NCI-H146 treated with DMSO at 0.1 percent for 48 hours (cell line): ENCODE measurements around the gene RASSF5.

Experiments used
- DNase-seq: peaks from one replicate; lab custom pipeline; 2025; ENCODE audit not compliant: unreplicated experiment; lab: John Stamatoyannopoulos, UW

RASSF5 gene, protein sequence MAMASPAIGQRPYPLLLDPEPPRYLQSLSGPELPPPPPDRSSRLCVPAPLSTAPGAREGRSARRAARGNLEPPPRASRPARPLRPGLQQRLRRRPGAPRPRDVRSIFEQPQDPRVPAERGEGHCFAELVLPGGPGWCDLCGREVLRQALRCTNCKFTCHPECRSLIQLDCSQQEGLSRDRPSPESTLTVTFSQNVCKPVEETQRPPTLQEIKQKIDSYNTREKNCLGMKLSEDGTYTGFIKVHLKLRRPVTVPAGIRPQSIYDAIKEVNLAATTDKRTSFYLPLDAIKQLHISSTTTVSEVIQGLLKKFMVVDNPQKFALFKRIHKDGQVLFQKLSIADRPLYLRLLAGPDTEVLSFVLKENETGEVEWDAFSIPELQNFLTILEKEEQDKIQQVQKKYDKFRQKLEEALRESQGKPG

DNA sequence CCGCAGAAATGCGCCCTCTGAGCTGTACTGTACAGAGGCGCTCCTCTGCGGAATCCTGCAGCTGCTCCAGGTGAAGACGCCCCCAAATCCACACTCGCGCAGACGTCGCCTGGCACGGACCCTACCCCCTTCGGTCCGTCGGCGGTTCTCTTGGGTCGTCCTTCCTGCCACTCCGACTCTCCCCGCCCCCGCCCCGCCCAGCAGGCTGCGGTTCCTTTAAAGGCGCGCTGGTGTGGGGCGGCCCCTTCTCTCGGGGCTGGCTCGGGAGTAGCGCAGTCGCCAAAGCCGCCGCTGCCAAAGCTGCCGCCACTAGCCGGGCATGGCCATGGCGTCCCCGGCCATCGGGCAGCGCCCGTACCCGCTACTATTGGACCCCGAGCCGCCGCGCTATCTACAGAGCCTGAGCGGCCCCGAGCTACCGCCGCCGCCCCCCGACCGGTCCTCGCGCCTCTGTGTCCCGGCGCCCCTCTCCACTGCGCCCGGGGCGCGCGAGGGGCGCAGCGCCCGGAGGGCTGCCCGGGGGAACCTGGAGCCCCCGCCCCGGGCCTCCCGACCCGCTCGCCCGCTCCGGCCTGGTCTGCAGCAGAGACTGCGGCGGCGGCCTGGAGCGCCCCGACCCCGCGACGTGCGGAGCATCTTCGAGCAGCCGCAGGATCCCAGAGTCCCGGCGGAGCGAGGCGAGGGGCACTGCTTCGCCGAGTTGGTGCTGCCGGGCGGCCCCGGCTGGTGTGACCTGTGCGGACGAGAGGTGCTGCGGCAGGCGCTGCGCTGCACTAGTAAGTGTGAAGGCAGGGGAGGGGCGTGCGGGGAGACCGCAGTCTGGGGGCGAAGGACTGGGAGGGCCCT lies at the start of gene RASSF5:
RASSF5 (plus strand) TSS at position 248 of the 846 bp plus-strand sequence; CDS start at position 320, 72 bp downstream.
- DNase-seq, result peak; percentile 31

DNA sequence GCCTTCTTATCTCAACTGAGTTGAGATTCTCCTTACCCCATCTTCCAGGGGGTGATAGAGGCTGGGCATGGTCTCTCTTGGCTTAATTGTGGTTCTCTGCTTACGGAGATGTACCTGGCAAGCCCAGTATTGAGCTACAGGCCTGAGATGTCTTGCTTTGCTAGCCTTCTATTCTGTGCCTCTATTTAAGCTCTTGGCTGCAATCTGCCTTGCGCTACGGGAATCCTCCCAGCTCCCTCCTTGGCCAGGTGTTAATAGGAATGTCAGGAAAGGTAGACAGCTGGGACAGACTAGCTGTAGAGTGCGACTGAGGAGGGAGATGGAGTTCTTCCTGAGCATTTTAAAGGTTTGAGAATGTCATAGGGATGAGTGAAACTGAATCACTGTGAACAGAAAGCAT lies 47.6 kb upstream of the RASSF5 start:
- DNase-seq, result no peak

DNA sequence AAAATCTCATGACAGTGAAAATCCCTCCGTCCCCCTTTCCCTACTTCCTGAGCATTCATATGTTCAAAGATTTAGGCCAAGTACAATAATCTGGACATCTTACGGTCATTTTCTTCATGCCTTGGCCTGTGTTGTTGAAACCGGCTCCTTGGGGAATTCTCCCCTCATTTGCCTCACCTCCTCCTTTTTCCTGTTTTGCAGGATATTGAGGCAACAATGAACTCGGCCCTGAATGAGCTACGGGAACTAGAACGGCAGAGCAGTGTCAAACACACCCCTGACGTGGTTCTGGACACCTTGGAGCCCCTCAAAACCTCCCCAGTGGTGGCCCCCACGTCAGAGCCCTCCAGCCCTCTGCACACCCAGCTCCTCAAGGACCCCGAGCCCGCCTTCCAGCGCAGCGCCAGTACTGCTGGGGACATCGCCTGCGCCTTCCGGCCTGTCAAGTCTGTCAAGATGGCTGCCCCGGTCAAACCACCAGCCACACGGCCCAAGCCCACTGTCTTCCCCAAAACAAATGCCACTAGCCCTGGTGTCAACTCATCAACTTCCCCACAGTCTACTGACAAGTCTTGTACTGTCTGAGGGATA lies 46.4 kb upstream of the RASSF5 start:
- DNase-seq, result no peak

DNA sequence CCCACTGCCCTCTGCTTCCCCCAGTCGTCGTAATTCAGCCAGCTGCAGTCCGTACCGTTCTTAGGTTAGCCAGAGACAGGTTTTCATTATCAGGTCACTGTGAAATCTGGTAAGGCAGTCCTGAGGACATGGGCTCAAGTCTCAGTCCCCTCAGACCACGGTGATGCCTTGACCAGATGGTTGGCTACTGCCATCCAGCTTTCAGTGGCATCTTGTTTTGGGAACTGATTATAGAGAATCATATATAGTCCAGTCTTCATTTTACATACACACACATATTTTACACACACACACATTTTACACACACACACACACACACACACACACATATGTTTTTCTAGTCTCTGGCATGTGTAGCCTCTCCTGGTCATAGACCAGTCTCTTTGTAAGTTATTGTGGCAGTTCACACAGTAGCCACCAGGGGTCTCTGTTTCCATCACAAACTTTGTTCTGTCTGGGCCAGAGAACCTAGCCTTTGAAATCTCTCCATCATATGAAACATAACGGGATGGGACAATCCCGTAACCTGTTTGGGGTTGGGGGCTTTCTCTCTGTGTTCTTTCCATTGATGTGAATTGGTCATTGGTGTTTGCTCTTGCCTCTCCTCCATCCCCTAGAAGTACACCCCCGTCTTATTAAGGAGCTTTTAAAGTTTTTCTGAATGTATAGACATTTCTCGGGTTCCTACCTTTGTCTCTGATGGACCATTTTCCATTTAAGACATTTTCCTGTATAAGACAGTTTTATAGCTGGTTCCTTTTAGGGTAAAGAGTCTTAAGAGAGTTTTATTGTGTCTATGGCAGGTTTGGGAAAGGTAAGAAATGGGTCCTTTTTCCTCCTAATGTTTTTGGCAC lies 45.5 kb upstream of the RASSF5 start:
- DNase-seq, result peak; percentile 22

DNA sequence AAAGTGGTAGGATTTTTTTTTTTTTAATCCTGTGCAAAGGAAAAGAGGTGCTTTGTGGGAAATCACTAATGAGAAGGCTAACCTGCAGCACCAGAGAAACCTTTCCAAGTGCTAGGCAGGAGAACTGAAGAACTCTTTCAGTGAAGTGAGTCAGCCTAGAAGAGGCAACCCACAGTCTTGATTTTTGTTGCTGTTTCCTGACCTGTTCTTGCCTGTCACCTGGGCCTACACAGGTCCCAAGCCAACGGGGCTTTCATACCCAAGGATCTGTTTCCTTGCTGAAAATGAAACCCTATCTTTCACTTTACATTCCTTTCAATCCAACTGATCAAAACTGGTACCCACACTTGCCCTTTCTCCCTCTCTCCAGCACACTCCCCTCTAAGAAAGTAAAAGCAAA lies 44.2 kb upstream of the RASSF5 start:
- no peak for DNase-seq

DNA sequence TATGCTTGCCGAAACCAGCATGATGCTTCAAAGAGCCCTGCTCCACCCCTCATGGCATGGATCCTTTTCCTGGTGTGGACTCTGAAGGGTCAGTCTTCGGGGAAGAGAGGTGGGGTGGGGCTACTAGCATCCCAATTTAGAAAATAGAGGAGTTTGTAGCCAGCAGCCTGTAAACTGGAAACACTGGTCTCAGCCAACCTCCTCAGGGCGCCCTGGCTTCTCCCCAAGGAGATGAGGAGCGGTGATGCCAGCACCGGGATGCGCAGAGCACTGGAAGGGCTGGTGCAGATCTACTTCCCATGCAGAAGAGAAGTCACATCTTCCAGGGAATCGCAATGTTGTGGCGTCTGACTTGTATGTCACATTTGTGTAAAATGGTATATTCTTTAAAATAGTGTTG lies 43.4 kb upstream of the RASSF5 start:
- DNase-seq, result no peak

DNA sequence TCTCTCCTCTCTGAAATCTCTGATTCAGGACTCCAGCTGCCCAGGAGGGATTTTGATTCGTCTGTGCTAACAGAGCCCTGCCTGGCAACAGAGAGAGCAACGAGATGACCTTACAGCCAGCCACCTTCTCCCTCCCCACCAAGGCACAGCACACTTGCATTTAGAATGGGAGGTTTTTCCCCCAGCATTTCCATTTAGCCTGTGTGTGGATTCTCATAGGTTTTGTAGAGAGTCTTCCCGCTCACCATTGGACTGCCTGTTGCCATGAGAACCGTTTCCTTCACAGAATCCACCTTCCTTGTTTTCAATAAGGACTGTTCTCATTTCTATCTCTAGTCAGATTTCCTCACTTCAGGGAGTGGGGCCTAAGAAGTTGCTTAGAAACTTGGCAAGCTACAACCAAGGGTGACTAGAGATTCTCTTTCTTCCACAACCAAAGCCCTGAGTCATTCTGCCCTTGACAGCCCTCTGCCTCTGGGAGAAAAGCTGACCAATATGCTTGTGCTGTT lies 42.8 kb upstream of the RASSF5 start:
- DNase-seq, result no peak

DNA sequence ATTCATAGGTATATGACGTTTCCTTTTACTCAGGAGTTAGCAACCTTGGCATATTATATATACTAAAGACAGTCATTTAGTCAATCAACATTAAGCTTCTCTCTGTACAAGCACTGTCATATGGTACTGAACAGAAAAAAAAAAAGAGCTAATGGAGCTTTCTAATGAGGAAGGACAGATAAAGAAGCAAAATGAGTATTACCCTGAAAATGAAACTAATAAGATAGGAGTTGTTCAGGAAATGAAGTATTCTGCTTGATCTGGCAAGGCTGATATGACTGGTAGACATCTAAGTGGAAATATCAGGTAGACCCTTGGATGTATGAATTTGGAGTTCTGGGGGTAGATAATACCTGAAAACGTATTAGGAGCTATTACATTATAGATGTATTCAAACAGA lies 41.4 kb upstream of the RASSF5 start:
- no peak for DNase-seq

DNA sequence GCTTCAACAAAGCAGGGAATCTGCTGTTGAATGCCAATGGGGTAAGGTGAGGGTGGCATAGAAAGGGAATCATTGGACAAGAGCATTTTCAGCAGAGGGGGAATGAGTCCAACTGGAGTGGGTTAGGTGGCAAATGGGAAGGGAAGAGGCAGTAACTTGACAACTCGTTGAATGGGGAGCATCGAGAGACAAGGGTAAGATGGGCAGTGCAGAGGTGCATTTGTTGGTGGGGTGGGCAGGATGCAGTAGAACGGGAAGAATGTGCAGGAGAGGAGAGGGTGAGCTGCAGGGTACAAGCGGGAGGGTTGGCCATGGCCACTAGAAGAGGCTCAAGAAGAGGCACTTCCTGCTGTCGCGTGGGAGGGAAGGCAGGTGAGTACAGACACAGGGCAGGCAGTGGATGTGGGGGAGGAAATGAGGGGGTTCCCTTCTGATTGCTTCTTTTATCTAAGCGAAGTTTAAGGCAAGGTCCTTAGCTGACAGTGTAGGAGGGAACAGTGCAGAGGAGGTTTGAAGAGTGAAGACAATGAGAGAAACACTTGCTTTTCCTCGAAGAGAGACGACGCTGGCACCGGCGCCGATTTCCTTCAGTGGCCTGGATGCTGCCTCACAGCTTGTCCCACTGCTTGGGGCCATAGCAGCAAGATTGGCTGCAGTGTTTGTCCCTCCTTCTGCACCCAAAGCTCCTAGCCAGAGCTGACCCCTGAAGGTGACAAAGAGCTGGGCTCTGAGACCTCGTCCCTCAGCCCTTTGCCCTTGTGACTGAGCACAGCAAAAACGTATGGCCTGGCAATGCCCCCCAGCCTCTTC lies 40.3 kb upstream of the RASSF5 start:
- DNase-seq, result no peak

DNA sequence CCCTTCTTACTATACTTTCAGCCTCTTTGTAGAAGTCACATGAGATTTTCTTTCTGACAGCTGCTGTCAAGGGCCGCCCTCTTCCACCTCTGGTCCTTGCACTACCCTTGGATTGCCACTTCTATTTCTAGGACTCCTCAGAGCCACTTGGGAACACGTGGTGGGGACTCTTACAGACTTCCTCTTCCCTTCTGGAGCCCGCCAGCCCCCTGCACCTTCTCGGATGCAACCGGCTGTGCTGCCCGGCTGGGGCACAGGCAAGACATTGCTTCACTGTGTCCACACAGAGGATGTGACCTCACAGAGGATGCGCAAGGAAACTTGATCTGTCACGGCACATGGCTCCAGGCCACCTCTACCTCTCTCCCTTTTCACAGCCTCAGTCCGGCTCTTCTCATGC lies 39.4 kb upstream of the RASSF5 start:
- no peak for DNase-seq

DNA sequence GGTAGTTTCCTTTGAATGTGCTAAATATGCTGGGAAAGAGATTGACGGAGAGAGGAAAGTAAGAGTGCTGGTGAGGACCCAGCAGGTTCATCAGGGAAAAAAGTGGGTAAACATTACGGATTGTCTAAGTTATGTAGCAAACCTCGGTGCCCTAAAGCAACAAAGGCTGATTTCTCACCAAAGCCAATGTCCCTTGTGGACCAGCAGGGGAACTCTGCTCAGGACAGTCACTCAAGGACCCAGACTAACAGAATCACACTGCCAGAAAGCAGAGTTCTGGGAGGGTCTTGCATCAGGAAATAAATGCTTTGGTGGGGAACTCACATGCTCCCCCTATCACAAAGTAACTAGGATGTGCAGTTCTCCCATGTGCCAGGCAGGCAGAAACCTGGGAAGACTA lies 38.8 kb upstream of the RASSF5 start:
- DNase-seq, result no peak

DNA sequence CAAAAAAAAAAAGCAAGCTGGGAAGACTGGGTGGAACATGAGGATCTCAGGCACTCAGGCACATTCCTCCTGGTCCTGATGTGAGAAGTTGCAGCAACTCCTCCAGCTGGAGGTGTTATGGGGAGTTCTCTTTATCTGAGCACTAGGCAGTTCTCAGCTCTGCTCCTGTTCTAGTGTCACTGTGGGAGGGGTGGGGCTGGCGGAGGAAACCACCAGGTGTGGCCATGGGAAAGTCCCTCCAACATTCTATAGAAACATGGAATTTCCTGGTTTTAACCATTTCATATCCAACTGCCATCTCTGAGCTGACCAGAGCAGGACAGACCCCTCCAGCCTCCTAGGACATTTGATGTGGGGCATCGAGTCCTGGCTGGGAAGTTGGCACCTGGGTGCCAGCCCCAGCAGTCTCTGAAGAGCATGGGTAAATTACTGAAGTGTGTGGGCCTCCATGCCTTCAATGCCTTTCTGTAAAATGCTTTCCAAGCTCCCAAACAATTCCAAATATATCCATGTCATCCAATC lies 37.9 kb upstream of the RASSF5 start:
- no peak for DNase-seq

DNA sequence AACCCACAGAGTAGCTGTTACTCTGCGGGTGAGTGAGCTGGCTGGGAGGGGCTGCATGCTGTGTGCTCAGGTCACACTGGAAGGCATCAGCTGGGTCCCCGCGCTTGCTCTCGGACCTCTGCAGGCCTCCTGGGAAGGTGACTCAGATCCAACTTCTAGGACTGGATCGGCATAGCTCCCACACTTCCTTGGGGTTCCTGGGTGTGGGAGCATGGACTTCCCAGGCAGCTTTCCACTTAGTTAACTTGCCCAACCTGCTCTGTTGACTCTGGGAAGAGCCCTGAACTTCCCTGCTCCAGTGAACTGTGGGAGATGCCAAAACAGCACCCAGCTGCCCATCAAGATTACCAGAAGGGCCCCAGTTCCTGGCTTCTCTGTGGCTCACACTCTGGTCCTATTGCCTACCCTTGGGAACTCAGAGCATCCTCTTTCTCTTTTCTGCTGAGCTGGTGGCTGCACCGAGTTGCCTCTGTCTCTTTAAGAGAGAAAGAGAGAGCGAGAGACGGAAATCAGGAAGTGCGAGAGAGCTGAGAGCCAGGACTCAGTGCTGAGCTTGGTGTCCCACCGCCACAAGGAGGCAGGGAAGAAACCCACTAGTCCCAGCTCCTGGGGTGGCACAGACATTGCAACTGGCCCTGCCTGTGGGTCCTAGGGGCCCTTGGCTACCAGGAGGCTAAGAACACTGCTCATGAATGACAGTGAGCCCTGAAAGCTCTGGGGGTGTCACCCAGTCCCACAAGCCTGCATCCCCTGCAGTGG lies 37.2 kb upstream of the RASSF5 start, which contains the start of gene IKBKE:
IKBKE (plus strand) TSS at position 544 of the 759 bp plus-strand sequence. CDS start 2,752 bp downstream, outside the sequence.
- DNase-seq, result peak; percentile 18

DNA sequence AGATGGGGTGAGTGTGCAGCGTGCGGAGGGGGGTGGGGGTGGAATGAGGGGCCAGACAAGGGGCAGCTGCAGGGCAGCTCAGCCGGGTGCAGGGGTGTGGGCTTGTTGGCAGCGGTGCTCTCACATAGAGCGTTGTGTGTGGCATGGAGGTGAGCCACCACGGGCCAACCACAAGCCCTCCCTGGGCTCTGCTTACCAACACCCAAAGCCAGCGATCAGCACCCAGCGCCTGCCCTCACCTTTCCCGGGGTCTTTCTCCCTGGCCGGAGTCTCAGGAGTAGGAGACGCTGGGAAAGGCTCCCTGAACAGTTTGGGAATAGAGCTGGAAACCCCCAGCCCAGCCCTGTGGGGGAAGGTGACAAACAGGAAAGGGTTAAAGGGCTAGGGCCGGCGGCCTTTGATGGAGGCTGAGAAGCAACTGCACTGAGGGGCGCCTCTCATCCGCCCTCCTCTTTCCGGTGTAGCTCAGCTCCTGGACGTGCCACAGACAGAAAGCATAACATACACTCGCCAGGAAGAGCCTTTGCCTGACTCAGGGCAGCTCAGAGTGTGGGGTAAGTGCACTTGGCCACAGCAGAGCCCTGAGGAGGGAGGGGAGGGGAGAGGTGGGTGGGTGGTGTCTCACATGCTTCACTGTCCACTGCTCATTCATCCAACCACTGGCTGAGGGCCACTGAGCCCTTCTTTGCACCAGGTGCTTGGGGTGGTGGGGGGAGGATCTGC lies 36.5 kb upstream of the RASSF5 start:
- no peak for DNase-seq

DNA sequence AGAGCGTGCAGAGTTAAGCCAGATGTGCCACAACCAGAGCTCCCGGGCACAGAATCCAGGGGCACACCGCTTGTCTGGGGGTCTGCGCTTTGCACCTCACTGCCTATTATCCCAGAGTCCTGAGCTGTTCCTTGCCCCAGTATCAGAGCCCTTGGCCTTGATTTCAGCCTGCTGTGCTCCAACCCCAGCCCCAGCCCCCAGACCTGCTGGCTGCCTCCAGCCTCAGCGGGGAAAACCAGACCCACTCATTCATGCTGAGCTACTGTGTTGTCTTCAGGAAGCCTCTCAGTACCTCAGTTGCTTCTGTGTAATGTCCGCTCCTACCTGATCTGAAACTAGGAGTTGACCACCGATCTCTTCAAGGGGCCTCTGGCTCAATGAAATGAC lies 35.9 kb upstream of the RASSF5 start:
- DNase-seq, result no peak

DNA sequence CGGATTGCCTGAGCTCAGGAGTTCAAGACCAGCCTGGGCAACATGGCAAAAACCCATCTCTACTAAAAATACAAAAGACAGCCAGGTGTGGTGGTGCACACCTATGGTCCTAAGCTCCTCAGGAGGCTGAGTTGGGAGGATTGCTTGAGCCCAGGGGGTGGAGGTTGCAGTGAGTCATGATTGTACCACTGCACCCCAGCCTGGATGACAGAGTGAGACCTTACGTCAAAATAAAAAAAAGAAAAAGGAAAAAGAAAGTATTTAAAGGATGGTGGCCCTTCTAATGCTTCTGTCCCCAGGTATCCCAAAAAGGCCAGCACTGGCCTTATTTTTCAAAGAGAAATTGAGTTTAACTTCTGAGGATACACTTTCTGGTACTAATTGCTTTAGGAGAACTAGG lies 35.3 kb upstream of the RASSF5 start:
- DNase-seq, result no peak

DNA sequence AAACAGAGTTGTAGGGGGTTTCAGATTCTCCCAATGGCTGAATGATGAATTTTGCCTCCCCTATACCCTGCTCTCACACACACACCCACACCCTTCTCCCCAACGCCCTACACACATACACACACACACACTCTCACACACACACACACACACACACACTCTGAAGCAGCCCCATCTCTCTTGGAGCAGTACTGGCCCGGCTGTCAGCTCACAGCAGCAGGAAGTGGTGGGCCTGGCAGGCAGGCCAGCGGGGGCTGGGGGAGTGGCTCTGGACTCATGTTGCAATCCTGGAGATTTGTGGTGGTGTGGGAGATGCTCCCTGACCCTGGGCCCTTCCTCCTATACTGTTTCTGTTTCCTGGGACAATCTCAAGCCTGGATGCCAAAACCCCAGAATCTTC lies 34.9 kb upstream of the RASSF5 start:
- no peak for DNase-seq

DNA sequence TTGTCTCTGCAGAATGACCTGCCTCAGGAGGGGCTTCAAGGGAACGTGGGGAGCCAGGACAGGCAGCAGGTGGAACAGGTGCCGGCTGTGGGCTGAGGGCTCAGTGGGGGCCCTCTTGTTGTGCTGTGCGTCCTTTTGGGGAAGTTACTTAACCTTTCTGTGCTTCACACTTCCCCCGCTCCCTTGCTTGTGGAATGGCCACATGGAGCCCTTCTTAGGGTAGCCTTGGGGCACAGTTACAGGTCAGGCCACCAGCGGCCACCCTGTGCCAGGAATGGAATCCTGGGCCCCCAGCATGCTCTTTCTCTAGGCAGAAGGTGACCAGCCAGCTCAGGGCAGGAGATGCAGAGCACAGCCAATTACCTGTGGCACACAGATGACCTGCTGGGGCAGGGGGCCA lies 34.4 kb upstream of the RASSF5 start:
- no peak for DNase-seq
